Activated T-cell treated with anti-CD3 and anti-CD28 coated beads, Interleukin-2, amount 50 U/mL, for 24 hours (primary cell): Measurements from ENCODE around the gene BMP6.
A peak's percentile ranks its signal among the peaks of the same experiment; 100 is the strongest.

Experiments used
- DNase-seq: peaks from one replicate; pipeline ENCODE4 v3.0.0-alpha.2; 2020
- H3K27ac Mint-ChIP-seq: 2 replicates; pipeline ENCODE4 v1.8.0; 2020; ENCODE audit warnings: mild to moderate bottlenecking, mixed read lengths
- H3K27me3 Mint-ChIP-seq: 2 replicates; pipeline ENCODE4 v1.8.0; 2020; ENCODE audit warnings: mixed read lengths
- H3K36me3 Mint-ChIP-seq: 2 replicates; pipeline ENCODE4 v1.8.0; 2020; ENCODE audit warnings: low read depth, mixed read lengths
- H3K4me1 Mint-ChIP-seq: 2 replicates; pipeline ENCODE4 v1.8.0; 2020; ENCODE audit warnings: low read depth, mixed read lengths
- H3K4me3 Mint-ChIP-seq: 2 replicates; pipeline ENCODE4 v1.8.0; 2020; ENCODE audit warnings: mild to moderate bottlenecking, moderate library complexity, mixed read lengths
- H3K9me3 Mint-ChIP-seq: 2 replicates; pipeline ENCODE4 v1.8.0; 2020; ENCODE audit warnings: mixed read lengths

BMP6 gene

DNA sequence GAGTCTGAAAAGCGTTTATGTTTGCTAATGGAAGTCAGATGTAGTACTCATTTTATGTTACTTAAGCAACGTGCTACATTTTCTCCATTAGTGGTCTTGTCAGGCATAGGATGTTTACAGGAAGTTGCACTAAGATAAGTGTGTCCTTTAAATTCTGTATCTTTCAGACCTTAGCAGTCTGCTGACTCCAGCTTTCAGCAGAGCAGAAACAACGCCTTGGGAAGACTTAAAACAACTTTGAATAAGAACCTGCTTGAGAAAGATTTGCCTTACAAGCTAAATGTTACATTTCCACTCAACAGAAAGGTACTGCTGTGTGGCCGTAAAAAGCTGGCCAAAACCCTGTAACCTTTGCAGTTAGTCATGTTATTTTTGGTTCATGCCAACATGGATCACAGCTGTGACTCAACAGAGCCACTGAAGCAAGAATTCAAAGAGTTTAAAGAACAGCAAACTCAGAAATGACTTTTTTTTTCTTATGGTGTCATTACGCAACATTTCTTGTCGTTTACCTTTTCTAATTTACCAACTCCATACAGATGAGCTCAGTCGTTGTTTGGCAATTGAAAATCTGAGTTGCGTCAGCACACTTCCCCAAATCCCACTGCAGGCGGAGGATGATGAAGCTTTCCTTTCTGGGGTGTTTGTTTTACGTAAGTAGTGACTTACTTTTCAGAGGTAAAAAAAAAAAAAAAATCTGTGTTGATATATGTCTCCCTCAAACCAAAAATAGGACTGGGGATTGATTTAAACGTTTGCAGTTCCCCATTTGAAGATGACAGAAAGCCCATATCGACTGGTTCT lies 27.9 kb upstream of the BMP6 start:
- peaks cover 20% of the 10 kb centered on the region for H3K27me3 Mint-ChIP-seq
- H3K4me3 Mint-ChIP-seq, result no peak overlapping the region
- peak overlapping the region; percentile 76 for H3K27ac Mint-ChIP-seq
- peaks cover 13% of the 10 kb centered on the region for H3K4me1 Mint-ChIP-seq
- no peak for DNase-seq
- no peaks in the 10 kb centered on the region for H3K36me3 Mint-ChIP-seq
- H3K9me3 Mint-ChIP-seq, result no peaks in the 10 kb centered on the region

DNA sequence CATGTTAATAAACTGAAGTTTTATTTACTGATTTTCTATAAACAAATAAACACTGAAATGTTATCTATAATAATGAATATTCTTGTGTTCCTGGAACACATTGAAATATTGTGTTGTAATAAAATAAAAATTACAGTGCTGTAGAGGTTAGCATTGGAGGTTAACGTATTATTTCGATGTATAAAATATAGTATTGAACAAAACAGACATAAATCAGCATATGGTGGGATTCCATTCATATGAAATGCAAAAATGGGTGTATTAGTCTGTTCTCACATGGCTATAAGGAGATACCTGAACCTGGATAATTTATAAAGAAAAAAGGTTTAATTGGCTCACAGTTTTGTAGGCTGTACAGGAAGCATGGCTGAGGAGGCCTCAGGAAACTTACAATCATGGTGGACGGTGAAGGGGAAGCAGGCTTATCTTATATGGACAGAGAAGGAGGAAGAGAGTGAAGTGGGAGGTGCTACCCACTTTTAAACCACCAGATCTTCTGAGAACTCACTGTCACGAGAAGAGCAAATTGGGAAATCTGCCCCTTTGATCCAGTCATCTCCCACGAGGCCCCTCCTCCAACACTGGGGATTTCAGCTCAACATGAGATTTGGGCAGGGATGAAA lies 24.6 kb upstream of the BMP6 start:
- Mint-ChIP-seq H3K27ac (no peak overlapping the region), H3K36me3 (no peaks in the 10 kb centered on the region), H3K9me3 (no peaks in the 10 kb centered on the region), H3K4me1 (peaks cover 13% of the 10 kb centered on the region), H3K4me3 (no peak overlapping the region), H3K27me3 (peaks cover 21% of the 10 kb centered on the region)
- no peak for DNase-seq

GRCh38 chr6:7703148-7703680 lies 22.7 kb upstream of the BMP6 start:
- Mint-ChIP-seq H3K27ac (no peak overlapping the region), H3K4me3 (no peak overlapping the region), H3K36me3 (no peaks in the 10 kb centered on the region), H3K27me3 (peaks cover 9% of the 10 kb centered on the region), H3K9me3 (no peaks in the 10 kb centered on the region), H3K4me1 (peaks cover 3% of the 10 kb centered on the region)
- DNase-seq, result no peak

DNA sequence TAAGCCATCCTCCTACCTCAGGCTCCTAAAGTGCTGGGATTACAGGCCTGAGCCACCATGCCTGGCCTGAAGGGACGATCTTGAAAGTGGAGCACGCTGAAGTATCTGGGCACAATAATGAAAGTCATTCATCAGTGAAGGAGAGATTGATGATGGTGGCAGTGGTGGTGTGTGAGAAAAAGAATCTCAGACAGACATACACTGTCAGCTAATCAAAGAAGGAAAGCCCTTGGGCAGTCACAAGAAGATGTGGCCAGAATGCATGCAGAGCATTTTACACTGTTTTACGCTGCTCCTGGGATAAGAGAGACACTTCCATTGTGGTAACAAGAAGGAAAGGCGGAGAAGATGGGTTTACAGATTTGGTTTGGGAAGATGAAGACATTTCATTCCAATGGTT lies 20.4 kb upstream of the BMP6 start:
- Mint-ChIP-seq H3K27me3 (peaks cover 7% of the 10 kb centered on the region), H3K4me1 (no peaks in the 10 kb centered on the region), H3K36me3 (no peaks in the 10 kb centered on the region), H3K9me3 (no peaks in the 10 kb centered on the region), H3K4me3 (no peak overlapping the region), H3K27ac (no peak overlapping the region)
- DNase-seq, result no peak

- Mint-ChIP-seq H3K4me3 (no peak overlapping the region), H3K27ac (no peak overlapping the region), H3K9me3 (no peaks in the 10 kb centered on the region), H3K4me1 (no peaks in the 10 kb centered on the region), H3K27me3 (peaks cover 7% of the 10 kb centered on the region), H3K36me3 (no peaks in the 10 kb centered on the region)
- no peak for DNase-seq
Observed at GRCh38 chr6:7706269-7706668, 19.6 kb upstream of the BMP6 start.

DNA sequence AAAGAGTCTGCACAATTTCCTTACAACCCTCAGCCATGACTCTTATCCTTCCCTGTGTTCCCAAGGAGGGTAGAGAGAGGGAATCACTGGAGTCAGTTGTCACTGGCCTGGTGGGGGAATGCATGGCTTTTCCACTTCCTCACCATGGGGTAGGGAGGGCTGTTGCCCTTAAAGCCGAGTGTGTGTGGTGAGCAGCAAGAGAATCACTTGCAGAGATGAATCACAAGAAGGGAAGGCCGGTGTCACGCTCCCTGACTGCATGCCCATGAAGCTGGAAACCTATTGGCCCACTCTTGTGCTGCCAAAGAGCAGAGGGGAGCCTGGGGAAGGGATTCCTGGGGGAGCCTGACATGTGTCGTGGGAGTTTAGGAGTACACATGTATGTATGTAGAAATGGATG lies 18.1 kb upstream of the BMP6 start:
- no peak overlapping the region for H3K27ac Mint-ChIP-seq
- no peak for DNase-seq

DNA sequence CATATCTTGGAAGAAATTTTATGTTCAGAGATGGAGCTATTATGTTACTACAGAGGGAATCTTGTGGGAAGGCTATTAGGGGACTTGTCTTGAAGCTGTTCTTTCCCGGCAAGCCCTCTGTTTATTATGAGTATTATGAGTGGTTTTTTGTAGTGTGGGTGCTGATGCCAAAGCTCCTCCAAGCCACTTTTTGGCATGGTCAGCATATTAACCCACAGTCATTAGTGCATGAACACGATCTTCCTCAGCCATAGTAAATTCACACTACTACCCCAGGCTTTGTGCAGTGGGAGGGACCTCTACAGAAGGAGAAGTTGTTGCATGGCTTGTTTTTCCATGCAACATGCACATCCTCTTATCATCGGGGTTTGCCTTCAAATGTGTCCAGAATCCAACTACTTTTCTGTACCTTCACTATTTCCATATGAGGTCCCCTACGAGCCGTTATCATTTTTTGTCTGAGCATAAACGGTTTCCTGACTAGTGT lies 6.5 kb upstream of the BMP6 start:
- Mint-ChIP-seq H3K4me3 (no peak overlapping the region), H3K27me3 (peaks cover 70% of the 10 kb centered on the region), H3K36me3 (no peaks in the 10 kb centered on the region)

More for the DNA sequence above, 18.1 kb upstream of the BMP6 start:
- H3K4me1 Mint-ChIP-seq, result no peaks in the 10 kb centered on the region
- no peaks in the 10 kb centered on the region for H3K9me3 Mint-ChIP-seq
- no peaks in the 10 kb centered on the region for H3K36me3 Mint-ChIP-seq
- H3K4me3 Mint-ChIP-seq, result no peak overlapping the region
- H3K27me3 Mint-ChIP-seq, result peaks cover 8% of the 10 kb centered on the region

GRCh38 chr6:7720346-7720745 lies 5.6 kb upstream of the BMP6 start:
- no peak overlapping the region for H3K4me3 Mint-ChIP-seq
- peaks cover 72% of the 10 kb centered on the region for H3K27me3 Mint-ChIP-seq
- DNase-seq, result no peak
- no peaks in the 10 kb centered on the region for H3K36me3 Mint-ChIP-seq
- peaks cover 7% of the 10 kb centered on the region for H3K9me3 Mint-ChIP-seq
- no peak overlapping the region for H3K27ac Mint-ChIP-seq
- H3K4me1 Mint-ChIP-seq, result no peaks in the 10 kb centered on the region

More for the DNA sequence above, 6.5 kb upstream of the BMP6 start:
- H3K9me3 Mint-ChIP-seq, result peaks cover 7% of the 10 kb centered on the region
- DNase-seq, result no peak
- H3K4me1 Mint-ChIP-seq, result no peaks in the 10 kb centered on the region
- H3K27ac Mint-ChIP-seq, result no peak overlapping the region

DNA sequence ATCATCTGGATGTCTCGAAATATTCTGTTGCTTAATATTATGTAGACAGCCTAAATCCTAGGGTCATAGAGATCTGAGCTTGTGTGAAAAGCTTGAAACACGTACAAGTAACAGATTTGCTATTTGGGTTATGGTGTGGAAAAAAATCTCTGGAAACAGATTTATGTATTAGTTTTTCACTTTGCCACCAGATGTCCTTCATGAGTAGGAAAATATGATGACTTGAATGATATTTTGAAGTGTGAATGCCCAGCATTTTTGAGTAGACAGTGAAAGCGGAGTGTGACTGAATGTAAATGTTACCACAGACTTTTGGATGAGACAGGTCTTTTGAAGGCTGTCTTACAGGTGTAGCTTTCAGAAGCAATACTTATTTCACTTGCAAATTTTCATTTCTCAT lies 4.2 kb upstream of the BMP6 start:
- peaks cover under 1% of the 10 kb centered on the region for H3K9me3 Mint-ChIP-seq
- H3K36me3 Mint-ChIP-seq, result no peaks in the 10 kb centered on the region
- H3K27me3 Mint-ChIP-seq, result peaks cover 76% of the 10 kb centered on the region
- H3K27ac Mint-ChIP-seq, result no peak overlapping the region
- H3K4me3 Mint-ChIP-seq, result no peak overlapping the region
- no peak for DNase-seq
- peaks cover 7% of the 10 kb centered on the region for H3K4me1 Mint-ChIP-seq

- H3K9me3 Mint-ChIP-seq, result no peaks in the 10 kb centered on the region
- H3K36me3 Mint-ChIP-seq, result no peaks in the 10 kb centered on the region
- peak; percentile 76 for DNase-seq
- H3K4me1 Mint-ChIP-seq, result peaks cover 11% of the 10 kb centered on the region
- no peak overlapping the region for H3K4me3 Mint-ChIP-seq
- H3K27me3 Mint-ChIP-seq, result peaks cover 77% of the 10 kb centered on the region
- no peak overlapping the region for H3K27ac Mint-ChIP-seq
Observed at GRCh38 chr6:7723041-7723447, 2.9 kb upstream of the BMP6 start.

DNA sequence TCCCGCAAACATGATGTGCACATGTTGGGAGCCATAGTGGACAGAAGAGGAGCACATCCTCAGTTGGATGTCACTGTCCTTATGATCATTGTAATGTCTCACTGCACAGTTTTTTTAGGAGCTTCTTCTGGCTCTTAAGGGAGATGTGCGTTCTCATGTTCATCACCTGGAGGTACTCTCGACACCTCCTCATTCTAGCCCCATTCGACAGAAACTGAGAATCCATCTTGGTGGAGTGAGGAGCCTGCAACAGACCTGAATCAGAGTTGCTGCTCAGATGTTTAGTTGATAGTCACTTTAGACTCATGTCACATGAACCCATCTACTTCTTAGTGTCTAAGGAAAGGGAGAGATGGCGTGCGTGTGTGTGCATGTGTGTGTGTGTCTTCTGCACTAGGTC lies 2.3 kb upstream of the BMP6 start:
- Mint-ChIP-seq H3K36me3 (no peaks in the 10 kb centered on the region), H3K27me3 (peaks cover 82% of the 10 kb centered on the region)

DNA sequence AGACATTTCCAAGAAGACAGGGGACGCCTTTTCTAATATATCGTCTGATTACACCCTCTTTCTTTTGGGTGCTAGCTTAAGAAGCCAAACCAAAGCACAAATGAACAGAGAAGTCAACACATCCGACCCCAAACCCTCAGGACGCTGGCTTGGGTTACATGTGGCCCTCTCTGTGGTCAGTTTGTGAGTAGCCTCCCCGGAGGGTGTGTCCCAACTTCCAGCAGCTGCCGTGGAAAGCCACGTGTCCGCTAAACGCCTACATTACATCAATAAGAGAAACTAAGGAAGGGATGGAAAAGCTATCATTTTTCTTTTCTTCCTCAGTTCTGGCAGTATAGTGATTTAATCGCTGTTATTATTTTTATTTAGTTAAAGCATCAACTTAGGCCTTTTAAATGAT lies 487 bp upstream of the BMP6 start:
- peaks cover 19% of the 10 kb centered on the region for H3K4me1 Mint-ChIP-seq
- no peak overlapping the region for H3K27ac Mint-ChIP-seq
- peak overlapping the region; percentile 74 for H3K4me3 Mint-ChIP-seq

More for the DNA sequence above, 2.3 kb upstream of the BMP6 start:
- Mint-ChIP-seq H3K27ac (no peak overlapping the region), H3K4me1 (peaks cover 15% of the 10 kb centered on the region), H3K9me3 (no peaks in the 10 kb centered on the region), H3K4me3 (no peak overlapping the region)
- no peak for DNase-seq

DNA sequence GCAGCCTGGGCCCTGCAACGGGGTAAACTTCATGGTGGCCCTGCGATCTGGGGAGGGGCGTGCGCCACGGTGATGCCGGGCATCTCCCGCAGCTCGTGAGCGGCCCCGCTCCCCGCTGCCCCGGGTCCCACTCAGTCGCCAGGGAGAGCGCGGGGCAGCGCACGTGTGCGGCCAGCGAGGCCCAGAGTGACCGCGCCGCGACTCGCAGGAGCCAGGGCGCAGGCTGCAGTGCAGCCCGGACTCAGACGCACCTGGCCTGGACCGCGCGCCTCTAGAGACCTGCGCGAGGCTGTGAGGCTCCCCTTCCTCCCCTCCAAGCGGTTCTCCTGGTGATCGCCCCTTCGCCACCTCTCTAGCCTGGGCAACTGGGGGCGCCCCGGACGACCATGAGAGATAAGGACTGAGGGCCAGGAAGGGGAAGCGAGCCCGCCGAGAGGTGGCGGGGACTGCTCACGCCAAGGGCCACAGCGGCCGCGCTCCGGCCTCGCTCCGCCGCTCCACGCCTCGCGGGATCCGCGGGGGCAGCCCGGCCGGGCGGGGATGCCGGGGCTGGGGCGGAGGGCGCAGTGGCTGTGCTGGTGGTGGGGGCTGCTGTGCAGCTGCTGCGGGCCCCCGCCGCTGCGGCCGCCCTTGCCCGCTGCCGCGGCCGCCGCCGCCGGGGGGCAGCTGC lies 652 bp downstream of the BMP6 start:
- H3K27me3 Mint-ChIP-seq, result peaks cover 89% of the 10 kb centered on the region
- H3K36me3 Mint-ChIP-seq, result no peaks in the 10 kb centered on the region
- no peaks in the 10 kb centered on the region for H3K9me3 Mint-ChIP-seq
- peak overlapping the region; percentile 74 for H3K4me3 Mint-ChIP-seq
- DNase-seq, result peak; percentile 34
- peaks cover 19% of the 10 kb centered on the region for H3K4me1 Mint-ChIP-seq
- H3K27ac Mint-ChIP-seq, result no peak overlapping the region

More for the DNA sequence above, 487 bp upstream of the BMP6 start:
- H3K36me3 Mint-ChIP-seq, result no peaks in the 10 kb centered on the region
- H3K9me3 Mint-ChIP-seq, result no peaks in the 10 kb centered on the region
- H3K27me3 Mint-ChIP-seq, result peaks cover 89% of the 10 kb centered on the region
- no peak for DNase-seq

- H3K4me1 Mint-ChIP-seq, result peaks cover 19% of the 10 kb centered on the region
- H3K27me3 Mint-ChIP-seq, result peaks cover 87% of the 10 kb centered on the region
Observed at GRCh38 chr6:7727086-7727945, 1.4 kb downstream of the BMP6 start.

More at GRCh38 chr6:7727086-7727945, 1.4 kb downstream of the BMP6 start:
- Mint-ChIP-seq H3K9me3 (no peaks in the 10 kb centered on the region), H3K4me3 (peak overlapping the region; percentile 64), H3K36me3 (no peaks in the 10 kb centered on the region), H3K27ac (no peak overlapping the region)
- DNase-seq, result peak; percentile 42
